ENCODE measurements around the gene MACROD1.

Gene MACROD1

DNA sequence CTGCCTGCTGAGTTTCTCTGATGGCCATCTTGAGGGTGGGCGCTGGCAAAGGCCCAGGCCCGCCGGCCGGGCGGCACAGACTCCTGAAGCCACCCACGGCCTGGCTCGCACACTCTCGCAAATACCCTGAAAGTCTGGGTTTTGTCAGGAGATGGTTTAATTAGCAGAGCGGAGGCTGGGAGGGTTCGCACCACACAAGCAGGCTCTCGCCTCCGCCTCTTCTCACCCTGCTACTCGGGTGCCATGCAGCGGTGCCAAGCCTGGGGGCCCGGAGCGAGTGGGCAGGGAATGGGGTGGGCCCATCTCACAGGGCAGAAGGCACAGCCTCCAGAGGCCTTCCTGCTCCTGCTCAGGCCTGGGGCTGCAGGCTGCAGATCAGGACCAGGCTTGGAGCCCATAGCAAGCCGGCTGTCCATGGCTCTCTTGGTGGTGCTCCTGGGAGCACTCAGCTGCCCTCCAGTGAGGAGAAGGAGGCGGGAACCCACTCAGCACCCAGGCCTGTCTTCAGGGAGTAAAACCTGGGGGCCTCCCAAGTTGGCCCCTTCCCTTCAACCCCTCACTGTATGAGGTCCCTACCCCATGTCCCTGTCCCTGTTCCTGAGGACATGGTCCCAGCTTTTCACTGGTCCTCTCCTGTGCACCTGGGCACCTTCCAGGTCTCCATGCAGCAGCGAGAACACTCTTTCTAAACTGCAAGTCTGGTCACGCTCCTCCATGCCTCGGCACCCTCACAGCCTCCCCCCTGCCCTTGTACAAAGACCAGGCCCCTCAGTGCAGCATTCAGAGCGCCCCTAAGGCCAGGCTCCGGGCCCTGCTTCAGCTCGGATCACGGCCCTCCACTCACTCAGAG is 68.2 kb downstream of the MACROD1 start:
- H3K27me3 ChIP-seq (ENCODE audit: control insufficient read depth, insufficient read depth, low read length): no peaks in the 10 kb centered on the region
- no peak overlapping the region for H3K27ac ChIP-seq
- H3K4me1 ChIP-seq: no peaks in the 10 kb centered on the region
- H3K79me2 ChIP-seq: no peaks in the 10 kb centered on the region
- no peak overlapping the region for H3K4me3 ChIP-seq (ENCODE audit: low read depth, low read length)
- H3K4me2 ChIP-seq (ENCODE audit: low read length): no peak overlapping the region
- TF ChIP-seq, protein P1, sequence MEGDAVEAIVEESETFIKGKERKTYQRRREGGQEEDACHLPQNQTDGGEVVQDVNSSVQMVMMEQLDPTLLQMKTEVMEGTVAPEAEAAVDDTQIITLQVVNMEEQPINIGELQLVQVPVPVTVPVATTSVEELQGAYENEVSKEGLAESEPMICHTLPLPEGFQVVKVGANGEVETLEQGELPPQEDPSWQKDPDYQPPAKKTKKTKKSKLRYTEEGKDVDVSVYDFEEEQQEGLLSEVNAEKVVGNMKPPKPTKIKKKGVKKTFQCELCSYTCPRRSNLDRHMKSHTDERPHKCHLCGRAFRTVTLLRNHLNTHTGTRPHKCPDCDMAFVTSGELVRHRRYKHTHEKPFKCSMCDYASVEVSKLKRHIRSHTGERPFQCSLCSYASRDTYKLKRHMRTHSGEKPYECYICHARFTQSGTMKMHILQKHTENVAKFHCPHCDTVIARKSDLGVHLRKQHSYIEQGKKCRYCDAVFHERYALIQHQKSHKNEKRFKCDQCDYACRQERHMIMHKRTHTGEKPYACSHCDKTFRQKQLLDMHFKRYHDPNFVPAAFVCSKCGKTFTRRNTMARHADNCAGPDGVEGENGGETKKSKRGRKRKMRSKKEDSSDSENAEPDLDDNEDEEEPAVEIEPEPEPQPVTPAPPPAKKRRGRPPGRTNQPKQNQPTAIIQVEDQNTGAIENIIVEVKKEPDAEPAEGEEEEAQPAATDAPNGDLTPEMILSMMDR (IDR thresholded peaks at IDR 0.05): no peak
- no peaks in the 10 kb centered on the region for H3K9me3 ChIP-seq (ENCODE audit: control insufficient read depth, low read length)
- H2AFZ ChIP-seq: no peak overlapping the region
- H3K9ac ChIP-seq: no peak overlapping the region
- H3K36me3 ChIP-seq (ENCODE audit: control insufficient read depth, insufficient read depth, low read length): no peaks in the 10 kb centered on the region

- Histone ChIP-seq H3K9ac (no peak overlapping the region), H3K27ac (no peak overlapping the region)
- TF ChIP-seq, protein P1 (IDR thresholded peaks at IDR 0.05): no peak
Measured at GRCh38 chr11:64096835-64097234, 69.1 kb downstream of the MACROD1 start.

GRCh38 chr11:64095949-64096348 is 70.0 kb downstream of the MACROD1 start:
- Histone ChIP-seq H3K79me2 (no peaks in the 10 kb centered on the region), H3K4me2 (ENCODE audit: low read length) (no peak overlapping the region), H3K4me3 (ENCODE audit: low read depth, low read length) (no peak overlapping the region), H3K27ac (no peak overlapping the region), H3K27me3 (ENCODE audit: control insufficient read depth, insufficient read depth, low read length) (no peaks in the 10 kb centered on the region), H3K36me3 (ENCODE audit: control insufficient read depth, insufficient read depth, low read length) (no peaks in the 10 kb centered on the region), H3K9me3 (ENCODE audit: control insufficient read depth, low read length) (no peaks in the 10 kb centered on the region), H2AFZ (no peak overlapping the region), H3K4me1 (no peaks in the 10 kb centered on the region), H3K9ac (no peak overlapping the region)
- TF ChIP-seq, protein P1 (IDR thresholded peaks at IDR 0.05): no peak

More at GRCh38 chr11:64096835-64097234, 69.1 kb downstream of the MACROD1 start:
- no peak overlapping the region for H3K4me3 ChIP-seq (ENCODE audit: low read depth, low read length)
- H3K9me3 ChIP-seq (ENCODE audit: control insufficient read depth, low read length): no peaks in the 10 kb centered on the region
- no peak overlapping the region for H3K4me2 ChIP-seq (ENCODE audit: low read length)
- H3K79me2 ChIP-seq: no peaks in the 10 kb centered on the region
- H3K27me3 ChIP-seq (ENCODE audit: control insufficient read depth, insufficient read depth, low read length): no peaks in the 10 kb centered on the region
- no peaks in the 10 kb centered on the region for H3K4me1 ChIP-seq
- no peaks in the 10 kb centered on the region for H3K36me3 ChIP-seq (ENCODE audit: control insufficient read depth, insufficient read depth, low read length)
- no peak overlapping the region for H2AFZ ChIP-seq

- H2AFZ ChIP-seq: no peak overlapping the region
- no peaks in the 10 kb centered on the region for H3K9me3 ChIP-seq (ENCODE audit: control insufficient read depth, low read length)
- no peaks in the 10 kb centered on the region for H3K27me3 ChIP-seq (ENCODE audit: control insufficient read depth, insufficient read depth, low read length)
- H3K36me3 ChIP-seq (ENCODE audit: control insufficient read depth, insufficient read depth, low read length): no peaks in the 10 kb centered on the region
- H3K4me1 ChIP-seq: no peaks in the 10 kb centered on the region
- no peak overlapping the region for H3K4me2 ChIP-seq (ENCODE audit: low read length)
- H3K27ac ChIP-seq: no peak overlapping the region
- H3K9ac ChIP-seq: no peak overlapping the region
- H3K4me3 ChIP-seq (ENCODE audit: low read depth, low read length): no peak overlapping the region
- TF ChIP-seq, protein P1 (IDR thresholded peaks at IDR 0.05): no peak
- H3K79me2 ChIP-seq: no peaks in the 10 kb centered on the region
Measured at GRCh38 chr11:64095273-64095817, 70.6 kb downstream of the MACROD1 start.
